Measurements from ENCODE around the gene FTSJ1.
A peak's percentile ranks its signal among the peaks of the same experiment; 100 is the strongest.

FTSJ1 gene

GRCh38 chrX:48492293-48492910 is 16.4 kb downstream of the FTSJ1 start:
- in situ Hi-C loops (cut with HindIII; ENCODE audit: low sequenced_read_pairs) = no loop called here
- TF ChIP-seq CTCF (IDR thresholded peaks at IDR 0.05; ENCODE audit: low read depth, low read length) = no peak
- peak; percentile 29 for DNase-seq (ENCODE audit: low read depth, low spot score)
- H3K4me3 ChIP-seq (ENCODE audit: low read depth, low read length) = no peak overlapping the region

GRCh38 chrX:48493890-48494364 is 17.9 kb downstream of the FTSJ1 start:
- in situ Hi-C loops (cut with HindIII; ENCODE audit: low sequenced_read_pairs) = no loop called here
- peak; percentile 63 for DNase-seq (ENCODE audit: low read depth, low spot score)
- no peak overlapping the region for H3K4me3 ChIP-seq (ENCODE audit: low read depth, low read length)
- peak; percentile 36 for TF ChIP-seq CTCF (IDR thresholded peaks at IDR 0.05; ENCODE audit: low read depth, low read length)

GRCh38 chrX:48496660-48497059 is 20.7 kb downstream of the FTSJ1 start:
- in situ Hi-C loops (cut with HindIII; ENCODE audit: low sequenced_read_pairs) = no loop called here
- no peak overlapping the region for H3K4me3 ChIP-seq (ENCODE audit: low read depth, low read length)
- no peak for DNase-seq (ENCODE audit: low read depth, low spot score)
- no peak for TF ChIP-seq CTCF (IDR thresholded peaks at IDR 0.05; ENCODE audit: low read depth, low read length)

GRCh38 chrX:48497871-48498270 is 21.9 kb downstream of the FTSJ1 start:
- no peak overlapping the region for H3K4me3 ChIP-seq (ENCODE audit: low read depth, low read length)
- in situ Hi-C loops (cut with HindIII; ENCODE audit: low sequenced_read_pairs) = no loop called here
- no peak for TF ChIP-seq CTCF (IDR thresholded peaks at IDR 0.05; ENCODE audit: low read depth, low read length)
- no peak for DNase-seq (ENCODE audit: low read depth, low spot score)

- peak; percentile 68 for DNase-seq (ENCODE audit: low read depth, low spot score)
- in situ Hi-C loops (cut with HindIII; ENCODE audit: low sequenced_read_pairs) = no loop called here
- no peak for TF ChIP-seq CTCF (IDR thresholded peaks at IDR 0.05; ENCODE audit: low read depth, low read length)
- H3K4me3 ChIP-seq (ENCODE audit: low read depth, low read length) = no peak overlapping the region
Observed at GRCh38 chrX:48498374-48498809, 22.4 kb downstream of the FTSJ1 start.

GRCh38 chrX:48504261-48504660 is 28.3 kb downstream of the FTSJ1 start:
- no peak for TF ChIP-seq CTCF (IDR thresholded peaks at IDR 0.05; ENCODE audit: low read depth, low read length)
- in situ Hi-C loops (cut with HindIII; ENCODE audit: low sequenced_read_pairs) = no loop called here

More at GRCh38 chrX:48504261-48504660, 28.3 kb downstream of the FTSJ1 start:
- DNase-seq (ENCODE audit: low read depth, low spot score) = no peak
- no peak overlapping the region for H3K4me3 ChIP-seq (ENCODE audit: low read depth, low read length)
